ENCODE results near the gene CAND2.

DNA sequence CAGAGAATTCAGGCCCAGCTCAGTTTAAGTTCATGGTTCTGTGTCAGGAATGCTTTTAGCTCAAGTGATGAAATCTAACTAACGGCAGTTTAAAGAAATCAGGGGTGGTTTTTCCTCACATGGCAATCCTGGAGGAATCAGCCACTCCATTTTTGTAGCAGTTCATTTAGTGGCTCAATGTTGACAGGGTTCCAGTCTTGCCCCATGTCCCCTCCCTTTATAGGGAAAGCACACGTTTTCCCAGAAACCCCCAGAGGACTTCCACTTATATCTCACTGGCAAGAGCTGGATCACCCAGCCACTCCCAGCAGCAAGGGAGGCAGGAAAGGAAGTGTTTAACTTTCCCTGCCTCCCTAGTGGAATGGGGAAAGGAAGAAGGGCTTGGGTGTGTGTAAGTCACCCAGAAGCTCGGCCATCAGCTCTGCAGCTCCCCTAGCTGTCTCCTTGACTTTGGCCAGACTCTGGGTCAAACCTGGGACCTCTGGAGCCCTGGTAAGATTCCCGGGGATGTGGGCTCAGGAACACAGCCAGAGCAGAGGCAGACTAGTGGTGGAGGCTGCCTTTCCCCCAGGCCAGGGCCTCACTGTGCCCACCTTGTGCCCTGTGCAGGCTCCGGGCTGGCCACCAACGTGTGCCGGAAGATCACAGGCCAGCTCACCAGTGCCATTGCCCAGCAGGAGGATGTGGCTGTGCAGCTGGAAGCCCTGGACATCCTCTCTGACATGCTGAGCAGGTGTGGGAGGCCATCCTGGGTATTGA is 11.3 kb downstream of the CAND2 start:
- TF ChIP-seq, protein P1, sequence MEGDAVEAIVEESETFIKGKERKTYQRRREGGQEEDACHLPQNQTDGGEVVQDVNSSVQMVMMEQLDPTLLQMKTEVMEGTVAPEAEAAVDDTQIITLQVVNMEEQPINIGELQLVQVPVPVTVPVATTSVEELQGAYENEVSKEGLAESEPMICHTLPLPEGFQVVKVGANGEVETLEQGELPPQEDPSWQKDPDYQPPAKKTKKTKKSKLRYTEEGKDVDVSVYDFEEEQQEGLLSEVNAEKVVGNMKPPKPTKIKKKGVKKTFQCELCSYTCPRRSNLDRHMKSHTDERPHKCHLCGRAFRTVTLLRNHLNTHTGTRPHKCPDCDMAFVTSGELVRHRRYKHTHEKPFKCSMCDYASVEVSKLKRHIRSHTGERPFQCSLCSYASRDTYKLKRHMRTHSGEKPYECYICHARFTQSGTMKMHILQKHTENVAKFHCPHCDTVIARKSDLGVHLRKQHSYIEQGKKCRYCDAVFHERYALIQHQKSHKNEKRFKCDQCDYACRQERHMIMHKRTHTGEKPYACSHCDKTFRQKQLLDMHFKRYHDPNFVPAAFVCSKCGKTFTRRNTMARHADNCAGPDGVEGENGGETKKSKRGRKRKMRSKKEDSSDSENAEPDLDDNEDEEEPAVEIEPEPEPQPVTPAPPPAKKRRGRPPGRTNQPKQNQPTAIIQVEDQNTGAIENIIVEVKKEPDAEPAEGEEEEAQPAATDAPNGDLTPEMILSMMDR (conservative IDR thresholded peaks at IDR 0.05; ENCODE audit: low read length) = no peak
- no peak for TF ChIP-seq EZH2phosphoT487 (IDR thresholded peaks at IDR 0.05; ENCODE audit: borderline replicate concordance)

Measured in Loucy (cell line).